Stimulated activated CD8-positive, alpha-beta memory T cell treated with anti-CD3 and anti-CD28 coated beads, Interleukin-4, amount 100 ng/mL, for 48 hours (primary cell): ENCODE data around the gene TPD52L2.
"Not testable (repeated sequence)": the region's sequence is repeated elsewhere in the genome, so short reads cannot be mapped to it uniquely, and the experiment has no call there.

Experiments
- DNase-seq: peaks from one replicate; pipeline ENCODE4 v3.0.0-alpha.2; 2020

Gene TPD52L2

DNA sequence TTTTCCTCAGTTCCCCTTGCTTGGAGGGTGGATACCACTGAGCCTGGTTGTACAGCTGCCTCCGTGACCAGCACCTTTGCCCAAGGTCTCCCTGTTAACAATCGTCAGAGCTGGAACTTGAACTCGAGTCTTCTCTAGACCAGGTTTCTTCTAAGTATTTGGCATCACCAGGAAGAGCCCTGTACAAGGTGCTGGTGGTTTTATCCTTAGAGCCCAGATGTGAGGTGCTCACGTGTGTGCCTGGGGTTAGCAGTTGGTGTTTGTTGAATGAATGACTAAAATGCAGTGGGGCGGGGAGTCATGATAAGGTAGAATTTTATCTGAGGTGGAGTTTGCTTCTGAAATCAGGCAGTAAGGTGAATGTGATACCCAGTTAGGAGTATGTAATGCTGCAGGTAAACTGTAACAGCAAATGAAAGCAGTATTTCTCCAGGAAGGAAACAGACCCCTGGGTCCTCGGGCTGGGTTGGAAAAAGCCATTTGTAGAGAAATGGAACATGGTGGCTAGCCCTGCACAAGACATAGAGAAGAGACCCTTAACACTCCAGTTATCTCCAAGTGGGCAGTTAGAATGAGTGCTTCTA lies 33.0 kb downstream of the TPD52L2 start:
- DNase-seq = no peak

GRCh38 chr20:63898882-63899558 lies 34.0 kb downstream of the TPD52L2 start:
- DNase-seq = no peak

GRCh38 chr20:63900413-63900812 lies 35.3 kb downstream of the TPD52L2 start:
- DNase-seq = no peak

GRCh38 chr20:63903796-63904561 lies 38.9 kb downstream of the TPD52L2 start:
- no peak for DNase-seq

GRCh38 chr20:63908008-63908682 lies 43.1 kb downstream of the TPD52L2 start:
- DNase-seq = no peak

- DNase-seq = no peak
These were observed 46.1 kb downstream of the TPD52L2 start for GRCh38 chr20:63911176-63911575.

DNA sequence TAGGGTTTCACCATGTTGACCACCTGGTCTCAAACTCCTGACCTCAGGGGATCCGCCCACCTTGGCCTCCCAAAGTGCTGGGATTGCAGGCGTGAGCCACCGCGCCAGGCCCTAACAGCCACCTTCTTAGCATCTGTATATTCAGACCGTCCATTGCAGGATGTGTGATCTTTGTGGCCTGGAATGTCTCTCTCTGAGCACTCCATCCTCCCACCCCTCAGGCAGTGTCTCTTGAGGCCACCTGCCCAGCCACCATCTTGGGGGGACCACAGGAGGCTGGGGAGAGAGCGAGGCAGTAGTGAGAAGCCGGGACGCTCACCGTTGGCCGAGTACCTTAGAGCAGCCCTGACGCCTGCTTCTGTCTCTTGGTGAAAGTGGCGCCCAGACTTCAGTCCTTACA lies 48.7 kb downstream of the TPD52L2 start:
- no peak for DNase-seq

GRCh38 chr20:63915471-63915870 lies 50.4 kb downstream of the TPD52L2 start:
- no peak for DNase-seq

DNA sequence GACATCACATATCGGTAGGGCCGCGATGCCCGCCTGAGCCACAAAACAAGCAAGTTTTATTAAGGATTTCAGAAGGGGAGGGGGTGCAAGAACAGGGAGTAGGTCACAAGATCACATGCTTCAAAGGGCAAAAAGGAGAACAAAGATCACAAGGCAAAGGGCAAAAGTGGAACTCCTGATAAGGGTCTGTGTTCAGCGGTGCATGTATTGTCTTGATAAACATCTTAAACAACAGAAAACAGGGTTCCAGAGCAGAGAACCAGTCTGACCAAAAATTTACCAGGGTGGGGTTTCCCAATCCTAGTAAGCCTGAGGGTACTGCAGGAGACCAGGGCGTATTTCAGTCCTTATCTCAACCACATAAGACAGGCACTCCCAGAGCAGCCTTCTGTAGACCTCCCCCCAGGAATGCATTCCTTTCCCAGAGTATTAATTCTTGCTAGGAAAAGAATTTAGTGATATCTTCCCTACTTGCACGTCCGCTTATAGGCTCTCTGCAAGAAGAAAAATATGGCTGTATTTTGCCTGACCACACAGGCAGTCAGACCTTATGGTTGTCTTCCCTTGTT lies 51.4 kb downstream of the TPD52L2 start:
- DNase-seq = not testable (repeated sequence)

- no peak for DNase-seq
These were observed 52.7 kb downstream of the TPD52L2 start for GRCh38 chr20:63917811-63918210.

DNA sequence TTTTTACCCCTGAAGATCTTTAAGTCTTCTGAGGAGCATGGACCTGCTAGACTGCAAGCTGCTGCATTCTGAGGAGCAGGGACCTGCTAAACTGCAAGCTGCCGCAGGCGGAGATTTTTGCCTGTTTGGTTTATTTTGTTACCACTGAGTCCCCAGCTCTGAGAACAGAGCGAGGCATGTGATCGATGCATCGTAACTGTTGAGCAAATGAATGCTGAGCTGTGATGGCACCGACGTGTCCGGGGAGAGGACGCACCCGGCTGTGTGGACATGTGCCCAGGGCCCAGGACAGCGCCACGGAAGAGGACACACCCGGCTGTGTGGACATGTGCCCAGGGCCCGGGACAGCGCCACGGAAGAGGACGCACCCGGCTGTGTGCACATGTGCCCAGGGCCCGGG lies 54.1 kb downstream of the TPD52L2 start:
- DNase-seq = no peak

DNA sequence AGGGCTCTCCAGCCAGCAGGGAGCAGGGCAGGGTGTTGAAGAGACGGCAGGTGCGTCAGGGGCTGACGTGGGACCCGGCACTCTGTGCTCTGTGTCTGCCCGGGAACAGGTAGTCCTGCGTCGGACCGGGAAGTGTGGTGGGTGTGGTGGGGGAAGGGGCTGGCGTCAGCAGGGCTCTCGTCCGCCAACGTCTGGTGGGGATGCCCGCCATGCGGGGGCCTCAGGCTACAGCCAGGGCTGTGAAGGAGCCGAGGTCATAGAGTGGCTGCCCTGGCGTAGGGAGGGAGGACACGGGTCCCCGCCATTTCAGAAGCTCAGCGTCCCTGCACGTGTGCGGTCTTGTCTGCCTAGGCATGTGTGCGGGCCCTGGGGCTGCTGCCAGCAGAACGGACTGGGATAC lies 55.2 kb downstream of the TPD52L2 start:
- no peak for DNase-seq

DNA sequence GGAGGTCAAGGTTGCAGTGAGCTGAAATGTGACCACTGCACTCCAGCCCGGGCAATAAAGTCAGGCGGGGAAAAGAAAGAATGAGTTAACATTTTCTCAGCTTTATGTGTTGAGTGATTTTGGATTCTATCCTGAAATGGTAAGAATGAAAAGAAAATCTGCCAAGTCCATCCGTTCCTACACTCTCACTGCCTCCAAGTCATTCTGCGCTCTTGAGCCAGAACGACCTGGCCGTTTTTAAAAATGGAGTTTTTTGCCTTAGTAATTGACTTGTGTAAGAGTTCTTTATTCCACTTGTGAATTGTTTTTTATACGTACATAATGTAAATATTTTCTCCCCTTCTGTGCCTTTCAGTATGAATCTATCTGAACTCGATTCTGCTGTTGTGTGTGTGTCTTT lies 58.6 kb downstream of the TPD52L2 start:
- no peak for DNase-seq

GRCh38 chr20:63924241-63924640 lies 59.2 kb downstream of the TPD52L2 start:
- no peak for DNase-seq

GRCh38 chr20:63926298-63926697 lies 61.2 kb downstream of the TPD52L2 start:
- no peak for DNase-seq

GRCh38 chr20:63929071-63929470 lies 64.0 kb downstream of the TPD52L2 start:
- no peak for DNase-seq

- DNase-seq = not testable (repeated sequence)
These were observed 64.4 kb downstream of the TPD52L2 start for GRCh38 chr20:63929473-63929883.

DNA sequence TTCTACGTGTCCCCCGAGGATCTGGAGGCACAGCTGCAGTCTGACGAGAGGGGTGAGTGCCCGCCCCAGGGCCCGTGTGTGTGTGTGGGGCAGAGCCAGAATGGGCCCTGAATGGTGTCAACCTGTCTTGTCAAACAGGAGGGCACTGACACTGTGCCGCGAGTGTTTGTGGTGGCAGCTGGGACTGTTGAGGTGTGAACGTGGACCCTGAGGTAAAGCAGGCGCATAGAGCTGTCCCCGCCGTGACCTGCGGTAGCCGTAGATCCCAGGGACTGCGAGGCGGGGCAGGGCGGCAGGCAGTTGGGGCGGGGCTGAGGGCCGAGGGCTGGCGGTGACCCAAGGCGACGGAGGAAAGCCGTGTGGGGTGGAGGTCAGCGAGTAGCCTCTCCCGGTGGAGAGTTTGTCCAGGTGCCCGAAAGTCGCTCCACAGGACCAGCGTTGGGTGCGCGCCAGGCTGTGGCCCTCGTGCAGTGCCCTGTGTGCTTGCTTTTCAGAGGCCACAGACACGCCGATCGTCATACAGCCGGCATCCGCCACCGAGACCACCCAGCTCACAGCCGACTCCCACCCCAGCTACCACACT lies 66.0 kb downstream of the TPD52L2 start:
- DNase-seq = no peak

DNA sequence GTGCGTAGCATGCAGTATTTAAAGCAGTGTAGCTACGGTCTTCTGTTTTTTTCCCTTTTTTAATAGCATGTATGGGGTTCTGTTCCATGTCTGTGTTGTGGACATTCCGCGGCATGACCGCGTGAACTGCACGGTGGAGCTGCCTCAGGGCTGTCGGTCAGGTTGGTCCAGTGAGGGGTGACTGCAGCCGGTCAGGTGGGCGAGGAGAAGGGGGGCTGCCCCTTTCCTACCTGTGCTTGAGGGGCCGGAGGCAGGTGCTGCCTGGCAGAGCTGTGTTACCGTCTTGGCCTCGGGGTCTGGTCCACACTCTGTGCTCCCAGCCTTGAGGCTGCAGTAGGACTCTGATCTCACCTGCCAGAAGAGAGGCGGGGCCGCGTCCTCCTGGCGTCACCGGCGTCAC lies 66.7 kb downstream of the TPD52L2 start:
- DNase-seq = no peak

- no peak for DNase-seq
These were observed 67.6 kb downstream of the TPD52L2 start for GRCh38 chr20:63932606-63933160.

GRCh38 chr20:63933646-63934045 lies 68.6 kb downstream of the TPD52L2 start:
- DNase-seq = no peak

DNA sequence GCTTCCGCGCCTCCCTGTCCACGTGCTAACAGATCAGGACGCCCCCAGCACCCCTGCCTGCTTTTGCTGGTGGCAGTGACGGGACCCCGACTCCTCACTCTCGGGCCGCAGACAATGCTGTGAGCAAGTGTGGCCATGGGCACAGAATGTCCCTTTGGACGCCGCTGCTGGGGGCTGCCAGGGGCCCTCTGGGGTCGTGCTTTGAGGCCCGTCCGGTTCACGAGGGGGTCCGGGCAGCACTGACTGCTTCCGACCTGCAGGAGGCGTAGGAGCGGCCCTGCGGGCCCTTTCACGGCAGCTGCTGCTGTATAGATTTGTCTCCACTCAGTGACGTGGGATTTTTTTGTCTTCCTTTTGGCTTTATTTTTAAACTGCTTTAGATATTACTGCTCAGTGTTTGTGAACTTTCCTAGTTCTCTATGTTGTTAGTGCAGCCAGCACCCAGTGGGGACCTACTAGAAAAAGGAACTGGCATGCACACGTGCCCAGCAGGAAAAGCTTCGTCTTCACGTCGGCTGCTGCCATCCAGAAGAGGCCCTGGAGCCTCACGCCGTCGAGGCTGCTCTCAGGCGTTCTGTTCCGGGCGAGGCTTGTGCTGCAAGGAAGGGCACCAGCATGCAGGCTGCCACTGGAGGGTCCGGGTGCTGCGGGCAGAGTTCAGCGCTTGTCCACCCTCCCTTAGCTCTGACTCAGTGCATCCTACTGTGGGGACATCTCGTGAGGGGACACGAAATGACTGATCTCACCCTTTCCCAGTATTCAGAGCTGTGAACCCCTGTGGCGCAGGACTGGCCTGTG lies 69.4 kb downstream of the TPD52L2 start:
- no peak for DNase-seq
